Measurements from ENCODE around the gene IQCH.
"Not testable (repeated sequence)": the region's sequence is repeated elsewhere in the genome, so short reads cannot be mapped to it uniquely, and the experiment has no call there.

The IQCH gene

GRCh38 chr15:67361100-67361499 is 106.5 kb downstream of the IQCH start:
- DNase-seq: no peak

- not testable (repeated sequence) for DNase-seq
These were observed 109.1 kb downstream of the IQCH start for GRCh38 chr15:67363712-67364111.

- DNase-seq: no peak
These were observed 111.4 kb downstream of the IQCH start for GRCh38 chr15:67365994-67366393.

- no peak for DNase-seq
These were observed 112.3 kb downstream of the IQCH start for GRCh38 chr15:67366904-67367303.

- DNase-seq: no peak
These were observed 114.9 kb downstream of the IQCH start for GRCh38 chr15:67369359-67369998.

DNA sequence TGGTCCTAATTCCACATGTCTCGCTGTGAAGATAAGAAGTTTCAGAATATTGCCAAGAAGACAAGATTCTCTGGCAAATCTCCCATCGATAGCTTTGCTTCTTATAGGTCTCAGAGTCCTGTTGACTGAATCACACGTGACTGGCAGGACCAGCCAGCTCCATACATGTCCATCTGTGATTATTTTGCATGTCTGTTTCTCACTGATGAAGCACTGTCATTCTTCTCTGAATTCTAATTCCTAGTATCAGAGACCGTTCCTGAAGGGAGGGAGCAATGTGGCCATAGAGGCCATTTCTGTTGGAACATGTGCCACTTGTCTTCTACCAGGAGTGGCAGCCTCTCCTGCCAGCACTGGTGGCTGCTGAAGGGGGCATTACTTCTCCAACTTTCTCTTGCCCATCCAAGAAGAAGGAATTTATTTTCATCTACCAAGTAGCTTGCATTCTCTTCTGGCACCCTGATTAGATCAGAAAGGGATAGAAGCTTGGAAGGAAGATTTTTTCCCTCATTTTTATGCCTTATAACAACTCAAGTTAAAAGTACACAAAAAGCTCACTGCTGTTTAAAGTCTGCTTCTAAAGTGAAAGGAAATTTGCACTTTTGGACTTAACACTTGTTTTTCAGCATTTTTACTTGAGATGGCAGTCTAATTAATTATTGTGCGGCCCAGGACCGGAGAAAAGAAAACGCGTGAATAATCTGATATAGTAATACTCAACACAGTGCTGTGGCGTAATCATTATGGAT is 115.8 kb downstream of the IQCH start:
- DNase-seq: no peak

DNA sequence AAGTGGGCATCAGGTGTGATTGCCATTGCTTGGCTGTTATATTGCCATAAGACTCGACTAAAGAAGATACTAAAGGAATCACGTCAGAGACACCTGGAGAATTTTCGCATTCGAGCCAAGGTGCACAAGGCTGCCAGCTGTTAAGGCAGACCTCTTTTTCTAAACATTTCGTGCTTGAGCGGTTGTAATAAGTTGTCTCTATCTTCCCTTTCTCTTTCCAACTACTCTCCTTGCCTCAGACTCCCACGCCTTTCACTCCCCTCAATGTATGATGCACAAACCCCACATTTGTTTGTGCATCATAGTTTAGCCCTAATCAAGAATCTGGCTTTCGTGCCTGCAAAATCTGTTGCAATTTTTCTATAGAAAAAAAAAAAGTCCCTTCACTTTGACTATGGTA is 118.0 kb downstream of the IQCH start:
- no peak for DNase-seq

DNA sequence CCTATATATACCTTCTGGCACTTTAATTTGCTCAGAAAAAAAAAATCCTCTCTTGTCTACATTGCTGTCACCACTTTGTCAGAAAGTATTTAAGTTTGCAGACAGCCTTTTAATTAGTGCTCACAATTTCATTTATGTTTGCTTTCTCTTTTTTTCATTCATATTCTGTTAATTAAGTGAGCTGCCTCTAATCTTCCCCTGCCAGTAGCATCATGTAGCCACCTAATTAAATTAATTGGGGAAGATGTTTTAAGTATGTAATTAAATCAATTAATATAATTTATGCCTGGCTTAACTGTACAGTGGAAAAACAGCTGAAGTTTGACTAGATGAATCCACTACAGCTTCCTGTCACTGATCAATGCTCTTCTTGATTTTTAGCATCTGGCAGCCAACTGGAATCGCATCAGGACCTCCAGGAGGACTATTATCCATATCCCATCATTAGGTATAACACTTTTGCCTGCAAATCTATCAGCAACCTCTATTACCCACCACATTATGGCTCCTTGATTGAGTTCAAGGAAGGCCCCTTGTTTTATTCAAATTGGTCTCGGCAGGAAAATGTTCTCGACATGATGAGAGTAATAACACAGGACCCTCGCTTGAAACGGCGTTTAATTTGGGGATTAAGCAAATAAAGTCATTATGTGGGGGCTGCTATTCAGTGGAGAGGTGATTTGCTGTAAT is 118.5 kb downstream of the IQCH start:
- DNase-seq: no peak

DNA sequence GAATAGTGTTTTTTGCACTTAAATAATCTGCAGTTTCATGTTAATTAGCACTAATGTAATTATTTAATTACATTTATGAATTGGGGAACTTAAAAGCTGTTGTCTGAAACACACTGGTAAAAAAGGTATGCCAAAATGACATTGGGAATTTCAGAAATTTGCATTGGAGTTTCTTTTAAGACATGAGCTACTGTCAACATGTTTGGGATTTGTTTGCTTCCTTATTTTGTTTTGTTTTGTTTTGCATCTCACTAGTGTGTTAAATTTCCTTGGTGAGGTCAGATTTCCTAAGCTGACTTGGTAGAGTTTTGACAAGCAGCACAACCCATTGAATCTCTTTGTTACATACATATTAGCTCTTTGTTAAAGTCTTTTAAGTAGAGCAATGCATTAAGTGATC is 119.4 kb downstream of the IQCH start:
- DNase-seq: no peak

GRCh38 chr15:67379530-67379929 is 124.9 kb downstream of the IQCH start:
- DNase-seq: no peak

DNA sequence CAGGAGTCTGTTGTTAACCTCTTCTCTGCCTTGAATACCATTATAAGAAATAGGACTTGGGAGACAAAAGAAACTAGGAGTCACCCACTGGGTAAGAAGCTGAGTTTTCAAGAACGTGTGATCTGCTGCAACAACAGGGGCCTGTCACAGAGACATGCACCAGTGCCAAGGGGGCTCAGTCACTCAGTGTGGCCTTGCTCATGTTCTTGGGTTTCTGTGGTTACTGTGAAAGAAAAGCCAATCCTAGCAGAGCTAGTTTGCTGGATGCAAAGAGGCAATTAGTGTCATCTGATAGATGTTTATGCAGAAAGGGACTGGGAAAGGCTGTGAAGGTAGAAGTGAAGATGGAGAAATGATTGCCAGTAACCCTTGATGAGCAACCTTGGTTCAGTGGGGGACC is 126.3 kb downstream of the IQCH start:
- DNase-seq: no peak

DNA sequence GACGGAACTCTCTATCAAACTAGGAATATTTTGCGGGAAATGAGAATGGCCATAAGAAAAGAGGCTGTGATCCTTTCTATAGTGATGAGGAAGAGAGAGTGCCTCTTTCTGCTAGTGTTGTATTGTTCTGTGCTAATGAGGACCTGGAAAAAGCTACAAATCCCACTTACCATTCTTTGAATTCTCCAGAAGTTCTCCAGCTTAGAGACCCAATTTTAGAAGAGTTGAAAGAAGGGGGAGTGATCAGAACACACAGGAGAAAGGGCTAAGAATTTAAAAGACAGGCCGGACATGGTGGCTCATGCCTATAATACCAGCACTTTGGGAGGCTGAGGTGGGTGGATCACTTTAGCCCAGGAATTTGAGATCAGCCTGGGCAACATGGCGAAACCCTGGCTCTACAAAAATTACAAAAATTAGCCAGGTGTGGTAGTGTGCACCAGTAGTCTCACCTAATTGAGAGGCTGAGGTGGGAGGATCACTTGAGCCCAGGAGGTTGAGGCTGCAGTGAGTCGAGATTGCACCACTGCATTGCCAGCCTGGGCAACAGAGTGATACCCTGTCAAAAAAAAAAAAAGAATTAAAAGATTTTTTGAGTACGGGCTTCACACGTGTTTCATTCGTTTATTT is 126.9 kb downstream of the IQCH start:
- no peak for DNase-seq

- DNase-seq: no peak
These were observed 128.1 kb downstream of the IQCH start for GRCh38 chr15:67382723-67383122.

DNA sequence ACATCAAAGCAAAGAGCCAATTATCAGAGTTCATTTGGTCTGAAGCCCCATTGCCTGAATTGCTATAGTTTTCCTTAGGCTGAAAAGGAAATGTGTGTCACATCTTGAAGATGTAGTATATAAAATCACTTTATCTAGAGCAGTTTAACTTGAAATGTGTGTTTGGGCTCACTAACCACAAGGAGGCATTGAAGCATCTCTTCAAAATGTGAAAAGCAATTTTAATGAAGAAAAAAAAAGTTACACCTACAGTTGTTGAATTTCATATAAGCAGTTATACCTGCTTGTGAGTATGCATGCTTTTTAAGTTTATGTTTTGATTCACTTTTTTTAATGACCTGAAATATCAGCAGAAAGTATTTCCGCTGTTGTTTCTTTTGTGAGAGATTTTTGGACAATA is 129.3 kb downstream of the IQCH start:
- no peak for DNase-seq

GRCh38 chr15:67384761-67385160 is 130.2 kb downstream of the IQCH start:
- DNase-seq: no peak

GRCh38 chr15:67385971-67386370 is 131.4 kb downstream of the IQCH start:
- no peak for DNase-seq

DNA sequence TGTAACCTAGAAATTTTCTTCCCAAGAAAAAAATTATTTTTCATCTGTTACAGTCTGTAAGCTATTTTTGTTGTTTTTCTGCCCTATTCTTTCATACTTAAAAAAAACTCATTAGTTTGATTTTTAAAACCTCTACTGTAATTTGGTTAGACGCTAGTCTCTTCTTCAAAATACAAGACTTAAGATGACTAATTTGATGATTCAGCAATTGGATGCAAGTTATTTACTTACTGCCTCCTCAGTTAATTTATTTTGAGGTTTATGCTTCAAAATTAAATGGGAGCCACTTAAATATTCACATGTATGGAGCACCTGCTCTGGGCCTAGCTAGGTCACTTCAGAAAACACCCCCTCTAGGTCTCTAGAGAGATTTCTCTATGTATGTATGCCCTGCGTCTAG is 132.4 kb downstream of the IQCH start:
- DNase-seq: no peak

DNA sequence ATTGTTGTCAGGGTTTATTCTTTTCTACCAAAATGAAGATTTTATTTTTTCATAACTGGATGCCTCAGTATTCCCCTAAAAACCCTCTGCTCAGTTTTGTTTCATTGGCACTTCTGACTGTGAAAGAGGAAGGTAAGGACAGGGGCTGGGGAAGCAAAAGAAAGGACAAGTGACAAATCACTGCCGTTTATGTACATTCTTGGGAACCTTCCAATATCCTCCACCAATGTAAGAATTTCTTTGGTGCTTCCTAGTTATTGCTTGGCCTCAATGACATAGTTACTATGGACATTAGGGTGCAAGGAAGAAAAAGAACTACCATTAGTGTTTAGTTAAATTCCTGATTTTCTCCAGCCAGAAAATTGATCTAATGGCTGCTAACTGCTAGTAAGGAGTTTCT is 135.4 kb downstream of the IQCH start:
- DNase-seq: no peak

GRCh38 chr15:67394873-67395639 is 140.5 kb downstream of the IQCH start:
- no peak for DNase-seq

DNA sequence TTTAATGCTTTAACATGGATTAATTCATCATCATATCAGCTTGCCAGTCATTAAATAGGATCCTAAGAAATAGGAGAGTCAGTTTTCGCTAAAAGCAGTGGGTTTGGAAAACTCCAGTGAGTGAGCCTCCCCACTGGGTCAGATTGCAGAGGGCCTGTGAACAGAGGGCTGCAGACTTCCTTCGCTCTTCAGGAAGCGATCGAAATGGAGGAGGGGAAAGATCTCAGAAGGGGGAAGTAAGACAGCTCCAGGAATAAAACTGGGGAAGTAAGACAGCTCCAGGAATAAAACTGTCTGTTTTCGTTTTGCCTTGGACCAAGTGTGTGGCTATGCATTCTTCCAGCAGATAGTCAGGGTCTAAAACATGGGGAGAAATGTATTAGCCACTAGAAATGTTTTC is 141.5 kb downstream of the IQCH start:
- no peak for DNase-seq

DNA sequence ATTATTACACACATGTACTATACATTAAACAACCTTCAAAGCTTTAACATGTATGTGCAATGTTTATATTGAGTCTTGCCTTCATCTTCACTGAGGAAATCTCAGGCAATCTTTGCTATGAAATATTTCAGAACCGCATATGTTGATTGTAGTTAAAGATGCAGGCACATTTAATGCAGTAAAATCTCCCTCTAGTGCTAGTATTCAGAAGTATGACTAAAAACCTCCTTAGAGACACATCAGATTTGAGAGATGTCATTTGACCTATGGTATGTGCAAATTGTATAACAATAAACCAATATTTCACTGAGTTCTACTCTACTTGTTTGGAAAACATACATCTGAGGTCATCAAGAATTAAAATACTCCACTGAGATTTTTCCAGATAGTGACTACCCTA is 142.6 kb downstream of the IQCH start:
- no peak for DNase-seq

DNA sequence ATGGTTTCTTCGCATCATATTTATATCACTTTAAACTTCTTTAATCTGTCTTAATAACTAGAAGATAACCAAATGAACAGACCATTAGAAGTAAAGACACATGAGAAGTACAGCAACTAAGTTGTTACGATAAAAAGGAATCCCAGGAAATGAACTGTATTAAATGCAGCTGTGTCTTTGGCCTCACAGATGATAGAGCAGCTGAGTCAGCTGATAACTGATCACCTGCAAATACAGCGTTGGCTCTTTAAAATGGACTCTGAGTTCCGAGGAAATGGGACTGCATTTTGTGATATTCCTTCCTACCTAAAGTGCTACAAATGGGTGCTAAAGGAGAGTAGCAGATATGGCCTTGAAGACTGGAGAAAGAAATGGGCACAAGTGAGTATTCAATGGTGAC is 145.3 kb downstream of the IQCH start:
- DNase-seq: no peak

GRCh38 chr15:67400890-67401289 is 146.3 kb downstream of the IQCH start:
- no peak for DNase-seq
